Epithelial cell of prostate (primary cell): ENCODE results near the gene CCDC197.

Experiments
- DNase-seq: peaks from one replicate; pipeline ENCODE4 v3.0.0-alpha.2; 2011; ENCODE audit warnings: low read depth, low spot score
- H3K27ac ChIP-seq: fragments of 450-650 bp; 2 replicates; pipeline ENCODE4 v1.5.1; 2017; ENCODE audit warnings: mild to moderate bottlenecking

The CCDC197 gene

DNA sequence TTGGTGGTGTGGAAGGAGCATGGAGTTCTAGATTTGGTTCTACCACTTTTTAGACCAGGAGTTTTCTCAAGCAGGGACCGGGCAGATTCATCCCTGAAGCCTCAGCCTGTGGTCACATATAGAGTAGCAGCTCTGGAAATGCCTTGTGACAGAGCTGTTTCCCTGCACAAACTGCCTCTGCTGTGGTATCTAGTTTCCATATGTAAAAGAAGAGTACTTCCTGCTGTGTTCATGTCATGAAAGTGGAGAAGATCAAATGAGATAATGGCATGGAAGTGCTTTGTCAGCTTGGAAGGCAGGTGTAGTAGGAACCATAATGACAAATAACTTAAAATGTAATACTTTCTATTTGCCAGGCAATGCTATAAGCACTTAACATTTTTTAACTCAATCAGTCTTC is 55.1 kb downstream of the CCDC197 start:
- no peak for DNase-seq
- no peak overlapping the region for H3K27ac ChIP-seq

DNA sequence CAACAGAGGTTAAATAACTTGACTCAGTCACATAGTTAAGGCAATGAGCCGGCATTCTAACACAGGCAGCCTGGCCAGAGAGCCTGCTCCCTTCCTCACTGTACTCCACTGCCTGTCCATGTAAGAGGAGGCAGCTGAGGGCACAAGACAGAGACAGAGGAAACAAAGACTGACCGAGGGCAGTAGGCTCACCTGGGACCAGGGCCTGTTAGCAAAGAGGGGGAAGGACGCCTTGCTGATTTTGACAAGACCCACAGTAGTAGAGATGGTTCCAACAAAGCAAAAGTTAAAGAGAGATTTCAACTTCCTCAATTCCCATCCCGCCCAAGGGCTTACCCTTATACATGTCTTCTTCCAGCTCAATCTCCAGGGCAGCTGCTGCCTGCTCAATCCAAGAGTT is 55.6 kb downstream of the CCDC197 start:
- no peak for DNase-seq

DNA sequence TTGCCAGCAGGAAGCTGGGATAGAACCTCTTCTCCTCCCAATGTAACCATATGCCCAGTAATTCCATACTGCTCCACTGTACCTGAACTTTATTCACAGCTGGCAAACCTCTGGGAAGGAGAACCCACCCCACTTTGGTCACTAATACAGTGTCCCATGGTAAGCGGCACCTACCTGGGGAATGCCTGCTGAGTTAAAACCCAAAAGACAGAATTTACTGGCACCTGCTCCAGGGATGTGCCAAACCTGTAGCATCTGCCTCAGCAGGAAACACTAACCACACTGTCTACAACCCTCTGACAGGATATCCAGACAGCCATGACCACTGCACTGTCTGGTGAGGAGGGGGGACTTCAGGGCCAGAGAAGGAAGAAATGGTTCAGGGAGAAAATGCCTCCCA is 57.3 kb downstream of the CCDC197 start:
- H3K27ac ChIP-seq, result no peak overlapping the region
- DNase-seq, result no peak

More for the DNA sequence above, 55.6 kb downstream of the CCDC197 start:
- H3K27ac ChIP-seq, result no peak overlapping the region

DNA sequence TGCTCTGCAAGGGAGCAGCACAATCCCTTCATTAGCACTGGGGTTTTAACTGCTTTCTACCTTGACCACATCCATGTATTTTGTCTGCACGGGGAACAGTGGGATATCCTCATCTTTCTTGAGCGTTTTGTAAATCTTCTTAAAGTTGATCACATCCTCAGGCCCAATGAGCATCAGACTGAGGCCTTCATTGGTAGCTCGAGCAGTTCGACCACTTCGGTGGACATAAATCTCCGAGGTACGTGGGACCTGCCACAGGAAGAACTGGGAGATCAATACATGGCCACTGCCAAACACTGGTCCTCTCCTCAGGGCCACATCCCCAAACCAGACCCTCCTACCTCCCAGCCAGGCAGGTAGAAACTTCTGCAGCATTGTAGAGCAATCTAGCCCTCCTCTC is 57.8 kb downstream of the CCDC197 start:
- H3K27ac ChIP-seq, result no peak overlapping the region
- DNase-seq, result no peak

DNA sequence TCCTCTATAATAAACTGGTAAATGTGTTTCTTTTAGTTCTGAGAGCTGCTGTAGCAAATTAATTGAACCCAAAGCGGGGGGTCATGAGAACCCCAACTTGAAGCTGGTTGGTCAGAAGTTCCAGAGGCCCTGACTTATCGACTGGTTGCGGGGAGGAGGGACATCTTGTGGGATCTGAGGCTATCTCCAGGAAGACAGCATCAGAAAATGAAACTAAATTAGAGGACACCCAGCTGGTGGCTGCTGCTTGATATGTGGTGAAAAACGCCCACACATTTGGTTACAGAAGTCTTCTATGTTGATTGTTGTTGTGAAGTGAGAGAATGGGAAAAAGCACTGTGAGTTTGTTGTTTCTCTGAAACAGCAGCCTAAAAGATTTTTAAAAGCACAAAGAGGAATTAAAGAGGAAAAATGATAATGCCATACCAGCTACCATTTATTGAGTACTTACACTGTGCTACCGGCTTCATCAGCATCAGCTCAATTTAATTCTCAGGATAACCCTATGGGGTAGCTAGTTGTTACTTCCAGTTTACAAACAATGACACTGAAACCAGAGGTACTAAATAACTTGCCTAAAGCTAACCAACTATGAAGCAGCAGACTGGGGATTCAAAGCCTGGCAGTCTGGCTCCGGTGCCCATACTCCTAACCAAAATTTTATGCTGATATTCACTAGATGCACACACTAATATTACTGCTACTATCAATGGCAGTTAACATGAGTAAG is 59.6 kb downstream of the CCDC197 start:
- no peak overlapping the region for H3K27ac ChIP-seq
- no peak for DNase-seq

DNA sequence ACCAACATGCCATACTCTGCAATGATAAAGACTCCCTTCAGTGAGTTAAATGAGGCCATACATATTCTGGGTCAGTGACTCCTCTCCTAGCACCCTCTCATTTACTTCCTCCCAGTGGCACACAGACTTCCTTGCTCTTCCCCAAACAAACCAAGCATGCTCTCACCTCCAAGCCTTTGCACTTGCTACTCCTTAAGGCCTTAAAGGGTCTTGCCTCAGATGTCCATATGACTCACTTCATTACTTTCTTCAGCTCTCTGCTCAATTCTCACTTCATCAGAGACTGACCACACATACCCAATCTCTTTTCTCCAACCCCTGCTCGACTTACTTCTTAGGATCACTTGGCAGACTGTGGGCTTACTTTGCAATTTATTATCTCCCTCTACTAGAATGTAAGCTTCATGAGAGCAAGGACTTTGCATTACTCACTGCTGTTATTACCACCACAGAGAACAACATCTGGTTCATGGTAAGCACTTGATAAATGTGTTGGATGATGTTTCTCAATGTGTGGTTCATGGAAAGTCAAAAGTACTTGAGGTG is 61.1 kb downstream of the CCDC197 start:
- H3K27ac ChIP-seq, result no peak overlapping the region
- DNase-seq, result no peak
